H1 (cell line): Measurements from ENCODE around the gene PDCD10. TPM values are rescaled to one million over a fixed set of nuclear protein-coding genes. Genes with fewer than 3 reads are reported as not detected.
A peak's percentile ranks its signal among the peaks of the same experiment; 100 is the strongest.

Source experiments
- ASH2L ChIP-seq: fragments of 200-600, 300-600 bp; sonication (generic); IDR thresholded peaks from one replicate; pipeline ENCODE4 v1.7.1; 2017; ENCODE audit warnings: low read length
- ATF3 ChIP-seq: IDR thresholded peaks from 2 replicates; pipeline ENCODE4 v1.6.1; 2011; ENCODE audit warnings: low read depth, mild to moderate bottlenecking, low read length; ENCODE audit not compliant: insufficient read depth
- BRCA1 ChIP-seq: IDR thresholded peaks from 2 replicates; pipeline ENCODE4 v1.6.1; 2012; ENCODE audit warnings: low read depth, low read length, improper control_type of control experiment
- CBX8 ChIP-seq: fragments of 300-800, 300-1000 bp; sonication (generic); IDR thresholded peaks from 2 replicates; pipeline ENCODE4 v1.7.1; 2016; ENCODE audit warnings: low read depth, low read length, borderline replicate concordance
- CEBPB ChIP-seq: IDR thresholded peaks from 2 replicates; pipeline ENCODE4 v1.6.1; 2012; ENCODE audit warnings: low read depth, low read length
- CTBP2 ChIP-seq: IDR thresholded peaks from 2 replicates; pipeline ENCODE4 v1.7.0; 2011; ENCODE audit warnings: borderline replicate concordance, mild to moderate bottlenecking, moderate library complexity, mixed read lengths, low read length; ENCODE audit not compliant: insufficient read depth, insufficient read length
- EGR1 ChIP-seq: IDR thresholded peaks from 2 replicates; pipeline ENCODE4 v1.6.1; 2011; ENCODE audit warnings: low read depth, low read length, borderline replicate concordance
- EZH2 ChIP-seq: fragments of 200-600 bp; sonication (generic); IDR thresholded peaks from 2 replicates; pipeline ENCODE4 v1.7.1; 2012; ENCODE audit warnings: low read depth, mild to moderate bottlenecking, moderate library complexity, low read length, inconsistent platforms; ENCODE audit not compliant: severe bottlenecking
- HDAC2 ChIP-seq, 2 experiments: fragments of 300-600 bp in 1 of 2; sonication (generic) in 1 of 2; IDR thresholded peaks; 2 replicates each; pipeline ENCODE4 v1.6.1; 2011 to 2012; ENCODE audit warnings: low read depth in 2 of 2, low read length in 2 of 2, mild to moderate bottlenecking in 2 of 2, moderate library complexity in 2 of 2, borderline replicate concordance in 1 of 2, inconsistent platforms in 1 of 2
- HDAC6 ChIP-seq: IDR thresholded peaks from one replicate; pipeline ENCODE4 v1.7.1; 2012; ENCODE audit warnings: low read depth, mild to moderate bottlenecking, inconsistent platforms, low read length, moderate library complexity
- JUN ChIP-seq: IDR thresholded peaks from 2 replicates; pipeline ENCODE4 v1.6.1; 2011; ENCODE audit warnings: low read depth, mild to moderate bottlenecking, improper control_type of control experiment, low read length
- KDM1A ChIP-seq: fragments of 200-600, 300-600 bp; sonication (generic); IDR thresholded peaks from 2 replicates; pipeline ENCODE4 v1.7.1; 2016; ENCODE audit warnings: mild to moderate bottlenecking, low read length, borderline replicate concordance
- NANOG ChIP-seq: IDR thresholded peaks from 2 replicates; pipeline ENCODE4 v1.6.1; 2011; ENCODE audit warnings: low read length, low read depth, mild to moderate bottlenecking, inconsistent platforms; ENCODE audit not compliant: insufficient read depth, poor library complexity, severe bottlenecking
- POU5F1 ChIP-seq: IDR thresholded peaks from 2 replicates; pipeline ENCODE4 v1.6.1; 2011; ENCODE audit warnings: low read depth, mild to moderate bottlenecking, low read length, moderate library complexity
- RFX5 ChIP-seq: IDR thresholded peaks from 2 replicates; pipeline ENCODE4 v1.6.1; 2011; ENCODE audit warnings: low read depth, low read length, improper control_type of control experiment, borderline replicate concordance
- SIX5 ChIP-seq: IDR thresholded peaks from 2 replicates; pipeline ENCODE4 v1.6.1; 2011; ENCODE audit warnings: mild to moderate bottlenecking, low read depth, low read length
- TAF1 ChIP-seq: IDR thresholded peaks from 2 replicates; pipeline ENCODE4 v1.6.1; 2011; ENCODE audit warnings: mild to moderate bottlenecking, low read depth, low read length
- TBP ChIP-seq: IDR thresholded peaks from 2 replicates; pipeline ENCODE4 v1.6.1; 2011; ENCODE audit warnings: low read depth, low read length, improper control_type of control experiment
- polyA plus RNA-seq, 7 experiments: library from polyadenylated mRNA; depleted of rRNA in 3 of 7; stranded (reverse) in 5 of 7; unstranded in 2 of 7; fragments of >200 nt in 5 of 7; fragments of 200-250 nt in 2 of 7; gene quantifications; 1 replicate in 5 of 7; 2 replicates in 1 of 7; 4 replicates in 1 of 7; pipeline versions ENCODE4 v1.2.1 to v1.2.3, GENCODE V29; 2011 to 2013; ENCODE audit warnings: missing spikeins in 2 of 7, mixed read lengths in 2 of 7
- total RNA-seq: library from RNA; stranded (reverse); fragmentation: NEBNext Ultra II Directional; extraction: Animal tissue kit (Norgen Biotek cat#: 25700); gene quantifications from 2 replicates; pipeline ENCODE4 v1.2.1, GENCODE V29; 2021
- TF ChIP-seq, protein P1 (sequence below): IDR thresholded peaks from 2 replicates; pipeline ENCODE4 v1.6.1; 2011; ENCODE audit warnings: low read length, improper control_type of control experiment
- TF ChIP-seq, protein P2 (sequence below), 3 experiments: IDR thresholded peaks; 1 replicate in 2 of 3; 2 replicates in 1 of 3; pipeline versions ENCODE4 v1.5.1 to v1.6.1; 2011; ENCODE audit warnings: low read length in 3 of 3, mild to moderate bottlenecking in 3 of 3, inconsistent platforms in 2 of 3, low read depth in 1 of 3, moderate library complexity in 1 of 3; ENCODE audit not compliant: insufficient read depth in 1 of 3; ENCODE audit errors: control extremely low read depth in 1 of 3

The PDCD10 gene
- total and polyA plus RNA-seq, 2 of the 8 experiments (the other 6 are each of a cell fraction or from before 2014, with no cell fraction given), result 52.0 to 76.6 TPM

DNA sequence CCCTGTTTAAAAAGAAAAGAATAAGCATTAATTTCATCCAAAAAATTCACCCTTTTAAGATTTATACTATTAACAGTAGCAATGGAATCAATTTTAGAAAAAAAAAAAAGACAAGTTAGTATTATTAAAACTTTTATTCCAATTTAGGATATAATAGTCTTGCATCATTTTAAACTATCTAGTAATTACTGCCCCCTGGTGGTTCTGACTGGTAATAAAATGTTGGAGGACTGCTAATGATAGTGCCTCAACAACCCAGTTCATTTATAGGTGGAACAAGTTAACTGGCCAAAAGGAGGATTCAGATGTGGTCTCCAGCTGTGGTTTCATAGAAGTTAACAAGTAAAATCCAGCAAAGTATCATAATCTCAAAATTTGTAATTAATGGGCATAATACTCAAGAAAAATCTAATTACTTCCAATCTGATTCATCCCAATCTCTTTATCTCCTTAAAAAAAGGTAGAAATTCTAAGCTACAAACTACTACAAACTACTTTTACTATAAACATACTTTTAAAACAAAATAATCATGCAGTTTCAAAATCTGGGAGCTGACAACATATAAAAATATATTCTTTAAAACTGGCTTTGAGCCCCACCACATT lies 50.2 kb downstream of the PDCD10 start (continued):
- TF ChIP-seq TAF1 (no peak), SIX5 (no peak), CBX8 (no peak), EZH2 (no peak), HDAC6 (no peak), ATF3 (peak; percentile 31; the same call in 1 of the 2 replicates), RFX5 (no peak), JUN (no peak), CTBP2 (no peak), POU5F1 (no peak), NANOG (no peak), EGR1 (no peak), HDAC2 (IDR thresholded peaks at IDR 0.05; ENCODE audit: borderline replicate concordance in 1 of 2, low read depth in 2 of 2, low read length in 2 of 2) (no peak), CEBPB (peak; percentile 80), BRCA1 (no peak), ASH2L (no peak), KDM1A (no peak), TBP (no peak)
- TF ChIP-seq, protein P1, sequence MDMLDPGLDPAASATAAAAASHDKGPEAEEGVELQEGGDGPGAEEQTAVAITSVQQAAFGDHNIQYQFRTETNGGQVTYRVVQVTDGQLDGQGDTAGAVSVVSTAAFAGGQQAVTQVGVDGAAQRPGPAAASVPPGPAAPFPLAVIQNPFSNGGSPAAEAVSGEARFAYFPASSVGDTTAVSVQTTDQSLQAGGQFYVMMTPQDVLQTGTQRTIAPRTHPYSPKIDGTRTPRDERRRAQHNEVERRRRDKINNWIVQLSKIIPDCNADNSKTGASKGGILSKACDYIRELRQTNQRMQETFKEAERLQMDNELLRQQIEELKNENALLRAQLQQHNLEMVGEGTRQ, result no peak
- TF ChIP-seq, protein P2, sequence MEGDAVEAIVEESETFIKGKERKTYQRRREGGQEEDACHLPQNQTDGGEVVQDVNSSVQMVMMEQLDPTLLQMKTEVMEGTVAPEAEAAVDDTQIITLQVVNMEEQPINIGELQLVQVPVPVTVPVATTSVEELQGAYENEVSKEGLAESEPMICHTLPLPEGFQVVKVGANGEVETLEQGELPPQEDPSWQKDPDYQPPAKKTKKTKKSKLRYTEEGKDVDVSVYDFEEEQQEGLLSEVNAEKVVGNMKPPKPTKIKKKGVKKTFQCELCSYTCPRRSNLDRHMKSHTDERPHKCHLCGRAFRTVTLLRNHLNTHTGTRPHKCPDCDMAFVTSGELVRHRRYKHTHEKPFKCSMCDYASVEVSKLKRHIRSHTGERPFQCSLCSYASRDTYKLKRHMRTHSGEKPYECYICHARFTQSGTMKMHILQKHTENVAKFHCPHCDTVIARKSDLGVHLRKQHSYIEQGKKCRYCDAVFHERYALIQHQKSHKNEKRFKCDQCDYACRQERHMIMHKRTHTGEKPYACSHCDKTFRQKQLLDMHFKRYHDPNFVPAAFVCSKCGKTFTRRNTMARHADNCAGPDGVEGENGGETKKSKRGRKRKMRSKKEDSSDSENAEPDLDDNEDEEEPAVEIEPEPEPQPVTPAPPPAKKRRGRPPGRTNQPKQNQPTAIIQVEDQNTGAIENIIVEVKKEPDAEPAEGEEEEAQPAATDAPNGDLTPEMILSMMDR (IDR thresholded peaks at IDR 0.05; ENCODE audit: control extremely low read depth in 1 of 3, insufficient read depth in 1 of 3, low read depth in 1 of 3, low read length in 3 of 3), result peak in 2 of 3 experiments; percentile 33 to 41; a peak in 2 of 4 replicates
